Glutamatergic neuron (in vitro differentiated cells): Measurements from ENCODE around the gene RASGEF1C. TPM values are rescaled to one million over a fixed set of nuclear protein-coding genes. Genes with fewer than 3 reads are reported as not detected.

ENCODE experiments used
- DNase-seq: peaks from one replicate; pipeline ENCODE4 v3.0.0; 2022
- H3K27ac Mint-ChIP-seq: one replicate; pipeline ENCODE4 v1.8.0; 2020; ENCODE audit warnings: mild to moderate bottlenecking, mixed read lengths, inconsistent platforms; ENCODE audit not compliant: unreplicated experiment
- H3K27me3 Mint-ChIP-seq: one replicate; pipeline ENCODE4 v1.8.0; 2020; ENCODE audit warnings: mild to moderate bottlenecking, moderate library complexity, mixed read lengths, inconsistent platforms; ENCODE audit not compliant: unreplicated experiment
- H3K36me3 Mint-ChIP-seq: one replicate; pipeline ENCODE4 v1.8.0; 2020; ENCODE audit warnings: mild to moderate bottlenecking, mixed read lengths, inconsistent platforms; ENCODE audit not compliant: unreplicated experiment
- H3K4me1 Mint-ChIP-seq: one replicate; pipeline ENCODE4 v1.8.0; 2020; ENCODE audit warnings: mild to moderate bottlenecking, low read depth, mixed read lengths, inconsistent platforms; ENCODE audit not compliant: unreplicated experiment
- H3K4me3 Mint-ChIP-seq: one replicate; pipeline ENCODE4 v1.8.0; 2020; ENCODE audit warnings: mild to moderate bottlenecking, mixed read lengths, inconsistent platforms; ENCODE audit not compliant: unreplicated experiment
- H3K9me3 Mint-ChIP-seq: one replicate; pipeline ENCODE4 v1.8.0; 2020; ENCODE audit warnings: mild to moderate bottlenecking, moderate library complexity, mixed read lengths, inconsistent platforms; ENCODE audit not compliant: unreplicated experiment
- CTCF ChIP-seq: fragments of 200-600 bp; sonication (generic); IDR thresholded peaks from one replicate; pipeline ENCODE4 v1.5.0; 2021; ENCODE audit not compliant: partially characterized antibody, unreplicated experiment
- total RNA-seq: library from RNA; stranded (reverse); fragmentation: NEBNext Ultra II Directional; extraction: Animal tissue kit (Norgen Biotek cat#: 25700); gene quantifications from one replicate; pipeline ENCODE4 v1.2.1, GENCODE V29; 2021; ENCODE audit not compliant: unreplicated experiment

RASGEF1C gene
- total RNA-seq, 1 donor from 2014 or later: 21.1 TPM

- peak overlapping the region; percentile 100 for H3K27ac Mint-ChIP-seq
- peak; percentile 33 for TF ChIP-seq CTCF
- DNase-seq: peak; percentile 75
- H3K36me3 Mint-ChIP-seq: peaks cover 15% of the 10 kb centered on the region
- peak overlapping the region; percentile 85 for H3K4me3 Mint-ChIP-seq
- peaks cover 38% of the 10 kb centered on the region for H3K4me1 Mint-ChIP-seq
- peaks cover 14% of the 10 kb centered on the region for H3K27me3 Mint-ChIP-seq
- peaks cover 23% of the 10 kb centered on the region for H3K9me3 Mint-ChIP-seq
These were observed 52.9 kb downstream of the RASGEF1C start for GRCh38 chr5:180156141-180156540.

- H3K27me3 Mint-ChIP-seq: peaks cover 14% of the 10 kb centered on the region
These were observed 53.6 kb downstream of the RASGEF1C start for GRCh38 chr5:180155365-180155926.

GRCh38 chr5:180154821-180155364 lies 54.1 kb downstream of the RASGEF1C start:
- no peak for DNase-seq
- Mint-ChIP-seq H3K27ac (peak overlapping the region; percentile 100), H3K36me3 (peaks cover 20% of the 10 kb centered on the region), H3K9me3 (peaks cover 27% of the 10 kb centered on the region), H3K4me1 (peaks cover 32% of the 10 kb centered on the region), H3K27me3 (peaks cover 14% of the 10 kb centered on the region), H3K4me3 (peak overlapping the region; percentile 85)
- no peak for TF ChIP-seq CTCF

More at GRCh38 chr5:180155365-180155926, 53.6 kb downstream of the RASGEF1C start:
- Mint-ChIP-seq H3K4me1 (peaks cover 34% of the 10 kb centered on the region), H3K4me3 (peak overlapping the region; percentile 85), H3K9me3 (peaks cover 23% of the 10 kb centered on the region), H3K27ac (peak overlapping the region; percentile 100), H3K36me3 (peaks cover 15% of the 10 kb centered on the region)
- no peak for TF ChIP-seq CTCF
- DNase-seq: peak; percentile 77

GRCh38 chr5:180153991-180154390 lies 55.0 kb downstream of the RASGEF1C start:
- peaks cover 12% of the 10 kb centered on the region for H3K27me3 Mint-ChIP-seq
- no peak for TF ChIP-seq CTCF
- peak overlapping the region; percentile 100 for H3K27ac Mint-ChIP-seq
- DNase-seq: no peak
- H3K4me3 Mint-ChIP-seq: no peak overlapping the region
- H3K9me3 Mint-ChIP-seq: peaks cover 28% of the 10 kb centered on the region
- H3K36me3 Mint-ChIP-seq: peaks cover 21% of the 10 kb centered on the region
- H3K4me1 Mint-ChIP-seq: peaks cover 27% of the 10 kb centered on the region

GRCh38 chr5:180153099-180153498 lies 55.9 kb downstream of the RASGEF1C start:
- DNase-seq: no peak
- no peak overlapping the region for H3K27ac Mint-ChIP-seq

More at GRCh38 chr5:180153099-180153498, 55.9 kb downstream of the RASGEF1C start:
- H3K36me3 Mint-ChIP-seq: peaks cover 26% of the 10 kb centered on the region
- H3K27me3 Mint-ChIP-seq: peaks cover 12% of the 10 kb centered on the region
- H3K9me3 Mint-ChIP-seq: peaks cover 28% of the 10 kb centered on the region
- TF ChIP-seq CTCF: no peak
- H3K4me3 Mint-ChIP-seq: no peak overlapping the region
- peaks cover 23% of the 10 kb centered on the region for H3K4me1 Mint-ChIP-seq
